Measurements from ENCODE around the gene MEIOSIN. TPM values are rescaled to one million over a fixed set of nuclear protein-coding genes. Genes with fewer than 3 reads are reported as not detected.
"Not testable (repeated sequence)": the region's sequence is repeated elsewhere in the genome, so short reads cannot be mapped to it uniquely, and the experiment has no call there.

MEIOSIN gene
- polyA plus RNA-seq, 2 donors = not detected

GRCh38 chr19:45747513-45747912, 14.3 kb downstream of the MEIOSIN start:
- no peaks in the 10 kb centered on the region for H3K4me1 ChIP-seq (ENCODE audit: control insufficient read depth in 2 of 2, insufficient read depth in 2 of 2, low read length in 1 of 2)
- no peak overlapping the region for H3K27ac ChIP-seq (ENCODE audit: low read depth in 2 of 2, low read length in 1 of 2)
- no peaks in the 10 kb centered on the region for H3K9me3 ChIP-seq (ENCODE audit: control insufficient read depth in 2 of 2, insufficient read depth in 1 of 2, low read depth in 1 of 2, low read length in 1 of 2)
- H3K27me3 ChIP-seq (ENCODE audit: control insufficient read depth in 1 of 2, insufficient read depth in 2 of 2, low read length in 2 of 2) = no peaks in the 10 kb centered on the region
- H3K36me3 ChIP-seq (ENCODE audit: control insufficient read depth in 2 of 2, insufficient read depth in 2 of 2, low read length in 1 of 2) = no peaks in the 10 kb centered on the region
- WGBS, 2 donors = 79% methylated on average over 5 of the region's 5 CpGs
- H3K4me3 ChIP-seq (ENCODE audit: low read depth in 1 of 2, low read length in 2 of 2) = no peak overlapping the region

GRCh38 chr19:45751483-45751882, 18.2 kb downstream of the MEIOSIN start:
- not testable (repeated sequence) for H3K4me1 ChIP-seq (ENCODE audit: control insufficient read depth in 2 of 2, insufficient read depth in 2 of 2, low read length in 1 of 2); H3K27me3 ChIP-seq (ENCODE audit: control insufficient read depth in 1 of 2, insufficient read depth in 2 of 2, low read length in 2 of 2); H3K36me3 ChIP-seq (ENCODE audit: control insufficient read depth in 2 of 2, insufficient read depth in 2 of 2, low read length in 1 of 2); H3K4me3 ChIP-seq (ENCODE audit: low read depth in 1 of 2, low read length in 2 of 2); H3K27ac ChIP-seq (ENCODE audit: low read depth in 2 of 2, low read length in 1 of 2); H3K9me3 ChIP-seq (ENCODE audit: control insufficient read depth in 2 of 2, insufficient read depth in 1 of 2, low read depth in 1 of 2, low read length in 1 of 2)
- 84 to 89% methylated on average over 10 of the region's 10 CpGs for WGBS, 2 donors

- H3K27me3 ChIP-seq (ENCODE audit: control insufficient read depth in 1 of 2, insufficient read depth in 2 of 2, low read length in 2 of 2) = no peaks in the 10 kb centered on the region
- no peak overlapping the region for H3K4me3 ChIP-seq (ENCODE audit: low read depth in 1 of 2, low read length in 2 of 2)
- H3K27ac ChIP-seq (ENCODE audit: low read depth in 2 of 2, low read length in 1 of 2) = peak overlapping the region; percentile 21 to 51
- 61 to 80% methylated on average over 12 of the region's 12 CpGs for WGBS, 2 donors
- no peaks in the 10 kb centered on the region for H3K36me3 ChIP-seq (ENCODE audit: control insufficient read depth in 2 of 2, insufficient read depth in 2 of 2, low read length in 1 of 2)
- H3K4me1 ChIP-seq (ENCODE audit: control insufficient read depth in 2 of 2, insufficient read depth in 2 of 2, low read length in 1 of 2) = peaks cover 0 to 3% of the 10 kb centered on the region in 2 donors
- H3K9me3 ChIP-seq (ENCODE audit: control insufficient read depth in 2 of 2, insufficient read depth in 1 of 2, low read depth in 1 of 2, low read length in 1 of 2) = no peaks in the 10 kb centered on the region
These were observed 19.4 kb downstream of the MEIOSIN start for GRCh38 chr19:45752639-45753038.

- H3K27ac ChIP-seq (ENCODE audit: low read depth in 2 of 2, low read length in 1 of 2) = no peak overlapping the region
- H3K4me3 ChIP-seq (ENCODE audit: low read depth in 1 of 2, low read length in 2 of 2) = no peak overlapping the region
- H3K36me3 ChIP-seq (ENCODE audit: control insufficient read depth in 2 of 2, insufficient read depth in 2 of 2, low read length in 1 of 2) = no peaks in the 10 kb centered on the region
- no peaks in the 10 kb centered on the region for H3K27me3 ChIP-seq (ENCODE audit: control insufficient read depth in 1 of 2, insufficient read depth in 2 of 2, low read length in 2 of 2)
- 74 to 77% methylated on average over 6 of the region's 6 CpGs for WGBS, 2 donors
- H3K9me3 ChIP-seq (ENCODE audit: control insufficient read depth in 2 of 2, insufficient read depth in 1 of 2, low read depth in 1 of 2, low read length in 1 of 2) = no peaks in the 10 kb centered on the region
- H3K4me1 ChIP-seq (ENCODE audit: control insufficient read depth in 2 of 2, insufficient read depth in 2 of 2, low read length in 1 of 2) = peaks cover 0 to 3% of the 10 kb centered on the region in 2 donors
These were observed 20.3 kb downstream of the MEIOSIN start for GRCh38 chr19:45753548-45753947.

GRCh38 chr19:45754323-45754722, 21.1 kb downstream of the MEIOSIN start:
- 95% methylated on average over 8 of the region's 8 CpGs for WGBS, 2 donors
- H3K4me3 ChIP-seq (ENCODE audit: low read depth in 1 of 2, low read length in 2 of 2) = no peak overlapping the region
- H3K27ac ChIP-seq (ENCODE audit: low read depth in 2 of 2, low read length in 1 of 2) = no peak overlapping the region
- no peaks in the 10 kb centered on the region for H3K27me3 ChIP-seq (ENCODE audit: control insufficient read depth in 1 of 2, insufficient read depth in 2 of 2, low read length in 2 of 2)
- no peaks in the 10 kb centered on the region for H3K9me3 ChIP-seq (ENCODE audit: control insufficient read depth in 2 of 2, insufficient read depth in 1 of 2, low read depth in 1 of 2, low read length in 1 of 2)
- peaks cover 0 to 3% of the 10 kb centered on the region in 2 donors for H3K4me1 ChIP-seq (ENCODE audit: control insufficient read depth in 2 of 2, insufficient read depth in 2 of 2, low read length in 1 of 2)
- no peaks in the 10 kb centered on the region for H3K36me3 ChIP-seq (ENCODE audit: control insufficient read depth in 2 of 2, insufficient read depth in 2 of 2, low read length in 1 of 2)

GRCh38 chr19:45757695-45758094, 24.5 kb downstream of the MEIOSIN start:
- H3K9me3 ChIP-seq (ENCODE audit: control insufficient read depth in 2 of 2, insufficient read depth in 1 of 2, low read depth in 1 of 2, low read length in 1 of 2) = no peaks in the 10 kb centered on the region
- no peak overlapping the region for H3K4me3 ChIP-seq (ENCODE audit: low read depth in 1 of 2, low read length in 2 of 2)
- peaks cover 0 to 3% of the 10 kb centered on the region in 2 donors for H3K4me1 ChIP-seq (ENCODE audit: control insufficient read depth in 2 of 2, insufficient read depth in 2 of 2, low read length in 1 of 2)
- WGBS, 2 donors = 70 to 74% methylated on average over 9 of the region's 9 CpGs
- no peaks in the 10 kb centered on the region for H3K36me3 ChIP-seq (ENCODE audit: control insufficient read depth in 2 of 2, insufficient read depth in 2 of 2, low read length in 1 of 2)
- H3K27me3 ChIP-seq (ENCODE audit: control insufficient read depth in 1 of 2, insufficient read depth in 2 of 2, low read length in 2 of 2) = no peaks in the 10 kb centered on the region
- H3K27ac ChIP-seq (ENCODE audit: low read depth in 2 of 2, low read length in 1 of 2) = no peak overlapping the region

GRCh38 chr19:45758921-45759320, 25.7 kb downstream of the MEIOSIN start:
- H3K9me3 ChIP-seq (ENCODE audit: control insufficient read depth in 2 of 2, insufficient read depth in 1 of 2, low read depth in 1 of 2, low read length in 1 of 2) = no peaks in the 10 kb centered on the region
- H3K4me1 ChIP-seq (ENCODE audit: control insufficient read depth in 2 of 2, insufficient read depth in 2 of 2, low read length in 1 of 2) = no peaks in the 10 kb centered on the region
- WGBS, 2 donors = 83 to 84% methylated on average over 9 of the region's 9 CpGs
- H3K27ac ChIP-seq (ENCODE audit: low read depth in 2 of 2, low read length in 1 of 2) = no peak overlapping the region
- H3K36me3 ChIP-seq (ENCODE audit: control insufficient read depth in 2 of 2, insufficient read depth in 2 of 2, low read length in 1 of 2) = no peaks in the 10 kb centered on the region
- H3K27me3 ChIP-seq (ENCODE audit: control insufficient read depth in 1 of 2, insufficient read depth in 2 of 2, low read length in 2 of 2) = no peaks in the 10 kb centered on the region
- H3K4me3 ChIP-seq (ENCODE audit: low read depth in 1 of 2, low read length in 2 of 2) = no peak overlapping the region

- H3K36me3 ChIP-seq (ENCODE audit: control insufficient read depth in 2 of 2, insufficient read depth in 2 of 2, low read length in 1 of 2) = peaks cover 0 to 8% of the 10 kb centered on the region in 2 donors
- H3K4me3 ChIP-seq (ENCODE audit: low read depth in 1 of 2, low read length in 2 of 2) = no peak overlapping the region
- H3K9me3 ChIP-seq (ENCODE audit: control insufficient read depth in 2 of 2, insufficient read depth in 1 of 2, low read depth in 1 of 2, low read length in 1 of 2) = no peaks in the 10 kb centered on the region
- 83 to 87% methylated on average over 17 of the region's 17 CpGs for WGBS, 2 donors
- H3K4me1 ChIP-seq (ENCODE audit: control insufficient read depth in 2 of 2, insufficient read depth in 2 of 2, low read length in 1 of 2) = peaks cover 0 to 8% of the 10 kb centered on the region in 2 donors
- H3K27me3 ChIP-seq (ENCODE audit: control insufficient read depth in 1 of 2, insufficient read depth in 2 of 2, low read length in 2 of 2) = no peaks in the 10 kb centered on the region
- no peak overlapping the region for H3K27ac ChIP-seq (ENCODE audit: low read depth in 2 of 2, low read length in 1 of 2)
These were observed 28.5 kb downstream of the MEIOSIN start for GRCh38 chr19:45761714-45762113.

- no peaks in the 10 kb centered on the region for H3K27me3 ChIP-seq (ENCODE audit: control insufficient read depth in 1 of 2, insufficient read depth in 2 of 2, low read length in 2 of 2)
- no peaks in the 10 kb centered on the region for H3K9me3 ChIP-seq (ENCODE audit: control insufficient read depth in 2 of 2, insufficient read depth in 1 of 2, low read depth in 1 of 2, low read length in 1 of 2)
- 84 to 87% methylated on average over 15 of the region's 15 CpGs for WGBS, 2 donors
- peaks cover 0 to 8% of the 10 kb centered on the region in 2 donors for H3K36me3 ChIP-seq (ENCODE audit: control insufficient read depth in 2 of 2, insufficient read depth in 2 of 2, low read length in 1 of 2)
- no peak overlapping the region for H3K27ac ChIP-seq (ENCODE audit: low read depth in 2 of 2, low read length in 1 of 2)
- H3K4me3 ChIP-seq (ENCODE audit: low read depth in 1 of 2, low read length in 2 of 2) = no peak overlapping the region
- peaks cover 2 to 10% of the 10 kb centered on the region in 2 donors for H3K4me1 ChIP-seq (ENCODE audit: control insufficient read depth in 2 of 2, insufficient read depth in 2 of 2, low read length in 1 of 2)
These were observed 29.8 kb downstream of the MEIOSIN start for GRCh38 chr19:45762870-45763631.

- Histone ChIP-seq H3K27ac (ENCODE audit: low read depth in 2 of 2, low read length in 1 of 2) (peak overlapping the region in 1 of 2 donors; percentile 61), H3K4me1 (ENCODE audit: control insufficient read depth in 2 of 2, insufficient read depth in 2 of 2, low read length in 1 of 2) (peaks cover 2 to 10% of the 10 kb centered on the region in 2 donors), H3K4me3 (ENCODE audit: low read depth in 1 of 2, low read length in 2 of 2) (no peak overlapping the region), H3K36me3 (ENCODE audit: control insufficient read depth in 2 of 2, insufficient read depth in 2 of 2, low read length in 1 of 2) (peaks cover 0 to 8% of the 10 kb centered on the region in 2 donors), H3K27me3 (ENCODE audit: control insufficient read depth in 1 of 2, insufficient read depth in 2 of 2, low read length in 2 of 2) (no peaks in the 10 kb centered on the region), H3K9me3 (ENCODE audit: control insufficient read depth in 2 of 2, insufficient read depth in 1 of 2, low read depth in 1 of 2, low read length in 1 of 2) (no peaks in the 10 kb centered on the region)
- WGBS, 2 donors = 53 to 54% methylated on average over 27 of the region's 27 CpGs
These were observed 30.6 kb downstream of the MEIOSIN start for GRCh38 chr19:45763691-45764294.

All from esophagus (tissue), 2 donors.